ENCODE measurements around the gene RELA. TPM values are rescaled to one million over a fixed set of nuclear protein-coding genes. Genes with fewer than 3 reads are reported as not detected.

Gene RELA
- total RNA-seq, 2 donors from 2014 or later = 51.8 to 98.4 TPM

GRCh38 chr11:65637032-65637557, 25.6 kb downstream of the RELA start:
- 86% methylated on average over 3 of the region's 3 CpGs for WGBS
- peaks cover 8 to 18% of the 10 kb centered on the region in 2 donors for H3K36me3 ChIP-seq
- no peaks in the 10 kb centered on the region for H3K9me3 ChIP-seq
- H3K4me1 ChIP-seq (replicated peaks) = no peaks in the 10 kb centered on the region
- peak overlapping the region in 1 of 2 donors; percentile 80 for H3K27ac ChIP-seq
- DNase-seq (ENCODE audit: low spot score) = no peak
- intact Hi-C loops (cut with DNase I) = loop anchor here (5.0 kb wide), 1 partner anchor 180 kb away; no protein-coding TSS in a partner anchor
- H3K27me3 ChIP-seq (replicated peaks; ENCODE audit: insufficient read depth) = no peaks in the 10 kb centered on the region
- no peak overlapping the region for H3K4me3 ChIP-seq
- TF ChIP-seq CTCF (IDR thresholded peaks at IDR 0.05) (no peak), POLR2A (IDR thresholded peaks at IDR 0.05) (no peak), POLR2AphosphoS5 (IDR thresholded peaks at IDR 0.05) (no peak)

- Histone ChIP-seq H3K9me3 (no peaks in the 10 kb centered on the region), H3K4me1 (replicated peaks) (no peaks in the 10 kb centered on the region), H3K27me3 (replicated peaks; ENCODE audit: insufficient read depth) (no peaks in the 10 kb centered on the region), H3K36me3 (peaks cover 8 to 18% of the 10 kb centered on the region in 2 donors), H3K27ac (peak overlapping the region in 1 of 2 donors; percentile 19), H3K4me3 (no peak overlapping the region)
- TF ChIP-seq CTCF (IDR thresholded peaks at IDR 0.05) (no peak), POLR2A (IDR thresholded peaks at IDR 0.05) (no peak), POLR2AphosphoS5 (IDR thresholded peaks at IDR 0.05) (no peak)
- intact Hi-C loops (cut with DNase I) = loop anchor here (5.0 kb wide), 1 partner anchor 181 kb away; no protein-coding TSS in a partner anchor
- no peak for DNase-seq (ENCODE audit: low spot score)
- 93% methylated on average over 21 of the region's 28 CpGs for WGBS
Observed at GRCh38 chr11:65636108-65637031, 26.3 kb downstream of the RELA start.

DNA sequence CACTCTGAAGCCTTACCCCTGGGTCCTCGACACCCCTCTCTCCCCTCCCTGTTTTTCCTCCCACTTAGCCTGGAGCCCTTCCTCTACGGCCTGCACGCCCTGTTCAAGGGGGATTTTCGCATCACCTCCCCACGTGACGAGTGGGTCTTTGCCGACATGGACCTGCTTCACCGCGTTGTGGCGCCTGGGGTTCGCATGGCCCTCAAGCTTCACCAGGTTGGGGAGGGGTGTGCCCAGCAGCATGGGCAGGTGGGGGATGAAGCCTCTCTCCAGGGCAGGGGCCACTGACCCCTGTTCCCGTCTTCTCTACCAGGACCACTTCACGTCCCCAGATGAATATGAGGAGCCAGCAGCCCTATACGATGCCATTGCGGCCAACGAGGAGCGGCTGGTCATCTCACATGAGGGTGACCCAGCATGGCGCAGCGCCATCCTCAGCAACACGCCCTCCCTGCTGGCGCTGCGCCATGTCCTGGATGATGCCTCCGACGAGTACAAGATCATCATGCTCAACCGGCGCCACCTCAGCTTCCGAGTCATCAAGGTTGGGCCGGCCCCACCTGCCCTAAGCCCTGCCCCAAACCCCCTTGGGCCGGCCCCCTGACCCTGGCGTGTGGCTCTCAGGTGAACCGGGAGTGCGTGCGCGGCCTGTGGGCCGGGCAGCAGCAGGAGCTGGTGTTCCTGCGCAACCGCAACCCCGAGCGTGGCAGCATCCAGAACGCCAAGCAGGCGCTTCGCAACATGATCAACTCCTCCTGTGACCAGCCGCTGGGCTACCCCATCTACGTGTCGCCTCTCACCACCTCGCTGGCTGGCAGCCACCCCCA, 27.6 kb downstream of the RELA start:
- Histone ChIP-seq H3K9me3 (no peaks in the 10 kb centered on the region), H3K36me3 (peaks cover 8 to 21% of the 10 kb centered on the region in 2 donors), H3K27ac (no peak overlapping the region), H3K4me3 (no peak overlapping the region), H3K4me1 (replicated peaks) (no peaks in the 10 kb centered on the region), H3K27me3 (replicated peaks; ENCODE audit: insufficient read depth) (no peaks in the 10 kb centered on the region)
- TF ChIP-seq CTCF (IDR thresholded peaks at IDR 0.05) (no peak), POLR2A (IDR thresholded peaks at IDR 0.05) (no peak), POLR2AphosphoS5 (IDR thresholded peaks at IDR 0.05) (no peak)
- 95% methylated on average over 45 of the region's 46 CpGs for WGBS
- intact Hi-C loops (cut with DNase I) = loop anchor here (5.0 kb wide), 1 partner anchor 182 kb away; no protein-coding TSS in a partner anchor
- DNase-seq (ENCODE audit: low spot score) = no peak

DNA sequence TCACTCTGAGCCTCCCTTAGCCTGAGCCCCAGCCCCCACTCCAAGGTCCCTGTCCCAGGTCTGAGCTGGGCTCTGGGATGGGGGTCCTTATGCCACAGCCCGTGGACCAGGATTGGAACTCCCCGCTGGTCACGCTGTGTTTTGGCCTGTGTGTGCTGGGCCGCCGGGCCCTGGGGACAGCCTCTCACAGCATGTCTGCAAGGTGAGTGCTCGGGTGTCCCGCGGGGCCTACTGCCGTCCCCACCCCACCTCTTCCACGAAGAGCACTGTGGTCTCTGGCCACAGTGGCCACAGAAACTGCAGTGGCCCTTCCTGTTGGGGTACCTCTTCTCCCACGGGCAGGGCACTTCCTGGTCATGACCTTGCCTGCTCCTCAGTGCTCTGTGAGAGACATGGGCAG, 28.3 kb downstream of the RELA start:
- 92% methylated on average over 11 of the region's 11 CpGs for WGBS
- Histone ChIP-seq H3K36me3 (peaks cover 8 to 28% of the 10 kb centered on the region in 2 donors), H3K9me3 (no peaks in the 10 kb centered on the region), H3K27ac (no peak overlapping the region), H3K4me3 (no peak overlapping the region), H3K27me3 (replicated peaks; ENCODE audit: insufficient read depth) (no peaks in the 10 kb centered on the region), H3K4me1 (replicated peaks) (no peaks in the 10 kb centered on the region)
- intact Hi-C loops (cut with DNase I) = no loop called here
- DNase-seq (ENCODE audit: low spot score) = no peak
- TF ChIP-seq POLR2AphosphoS5 (IDR thresholded peaks at IDR 0.05) = no peak
- TF ChIP-seq CTCF (IDR thresholded peaks at IDR 0.05) = no peak
- TF ChIP-seq POLR2A (IDR thresholded peaks at IDR 0.05) = no peak

Data from prostate gland (tissue), 2 donors.